A673 (cell line): ENCODE measurements around the gene BPI.

Experiments used
- EZH2 ChIP-seq: fragments of 200-600 bp; sonication (generic); IDR thresholded peaks from 2 replicates; pipeline ENCODE4 v1.6.1; 2017; ENCODE audit warnings: borderline replicate concordance, low read depth, mild to moderate bottlenecking, mixed read lengths, antibody characterized with exemption, low read length; ENCODE audit not compliant: poor library complexity, severe bottlenecking
- TF ChIP-seq, protein P1 (sequence below): fragments of 300-800, 200-600 bp; sonication (generic); conservative IDR thresholded peaks from 2 replicates; pipeline ENCODE4 v1.5.1; 2017; ENCODE audit warnings: low read depth, mild to moderate bottlenecking, antibody characterized with exemption, low read length, moderate library complexity, mixed read lengths

DNA sequence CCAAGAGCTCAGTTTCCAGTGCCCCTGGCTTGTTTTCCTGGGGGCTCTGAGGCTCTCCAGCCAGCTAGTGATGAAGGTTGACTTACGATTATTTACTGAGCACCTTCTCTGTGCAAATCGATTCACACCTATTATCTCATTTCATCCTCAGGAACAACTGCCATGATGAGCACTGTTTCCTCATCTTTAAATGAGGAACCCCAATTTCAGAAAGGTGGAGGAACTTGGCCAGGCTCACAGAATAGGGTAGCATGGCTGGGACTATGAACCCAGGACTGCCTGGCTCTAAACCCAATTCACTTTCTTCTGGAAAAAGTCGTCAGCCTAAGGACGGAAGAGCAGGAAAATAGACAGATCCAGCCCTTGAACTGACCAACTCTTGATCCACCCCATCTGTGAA is 3.5 kb upstream of the BPI start:
- TF ChIP-seq EZH2: no peak
- TF ChIP-seq, protein P1, sequence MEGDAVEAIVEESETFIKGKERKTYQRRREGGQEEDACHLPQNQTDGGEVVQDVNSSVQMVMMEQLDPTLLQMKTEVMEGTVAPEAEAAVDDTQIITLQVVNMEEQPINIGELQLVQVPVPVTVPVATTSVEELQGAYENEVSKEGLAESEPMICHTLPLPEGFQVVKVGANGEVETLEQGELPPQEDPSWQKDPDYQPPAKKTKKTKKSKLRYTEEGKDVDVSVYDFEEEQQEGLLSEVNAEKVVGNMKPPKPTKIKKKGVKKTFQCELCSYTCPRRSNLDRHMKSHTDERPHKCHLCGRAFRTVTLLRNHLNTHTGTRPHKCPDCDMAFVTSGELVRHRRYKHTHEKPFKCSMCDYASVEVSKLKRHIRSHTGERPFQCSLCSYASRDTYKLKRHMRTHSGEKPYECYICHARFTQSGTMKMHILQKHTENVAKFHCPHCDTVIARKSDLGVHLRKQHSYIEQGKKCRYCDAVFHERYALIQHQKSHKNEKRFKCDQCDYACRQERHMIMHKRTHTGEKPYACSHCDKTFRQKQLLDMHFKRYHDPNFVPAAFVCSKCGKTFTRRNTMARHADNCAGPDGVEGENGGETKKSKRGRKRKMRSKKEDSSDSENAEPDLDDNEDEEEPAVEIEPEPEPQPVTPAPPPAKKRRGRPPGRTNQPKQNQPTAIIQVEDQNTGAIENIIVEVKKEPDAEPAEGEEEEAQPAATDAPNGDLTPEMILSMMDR: no peak
